Thyroid gland (tissue), 4 donors: ENCODE measurements around the gene GADL1. TPM values are rescaled to one million over a fixed set of nuclear protein-coding genes. Genes with fewer than 3 reads are reported as not detected.

Source experiments
- DNase-seq, 2 donors: peaks; one replicate each; pipeline ENCODE4 v3.0.0-alpha.2; 2019
- H3K27ac ChIP-seq, 3 donors: fragments of 200-600 bp; sonication (generic); 1 replicate in 2 of 3; 2 replicates in 1 of 3; pipeline ENCODE4 v1.5.1; 2016 to 2019; ENCODE audit warnings: mild to moderate bottlenecking in 1 of 3, moderate library complexity in 1 of 3
- H3K27me3 ChIP-seq: fragments of 200-600 bp; sonication (generic); one replicate; pipeline ENCODE4 v1.5.1; 2019
- H3K36me3 ChIP-seq, 2 donors: fragments of 200-600 bp; sonication (generic); one replicate each; pipeline ENCODE4 v1.5.1; 2016 to 2019
- H3K4me1 ChIP-seq, 2 donors: fragments of 200-600 bp; sonication (generic); one replicate each; pipeline ENCODE4 v1.5.1; 2017 to 2019
- H3K4me3 ChIP-seq, 3 donors: fragments of 200-600 bp; sonication (generic); replicated peaks in 1 of 3; 1 replicate in 2 of 3; 2 replicates in 1 of 3; pipeline ENCODE4 v1.5.1; 2016; ENCODE audit warnings: mild to moderate bottlenecking in 1 of 3
- H3K9me3 ChIP-seq: fragments of 200-600 bp; sonication (generic); one replicate; pipeline ENCODE4 v1.5.1; 2017
- POLR2A ChIP-seq, 2 donors: fragments of 450-650 bp; IDR thresholded peaks; one replicate each; pipeline ENCODE4 v1.6.1; 2017; ENCODE audit warnings: antibody characterized with exemption in 2 of 2, mild to moderate bottlenecking in 2 of 2, moderate library complexity in 1 of 2
- WGBS, 2 donors: methylation state at CpG; one replicate each; pipeline ENCODE4 v1.1.5; 2017; 5-methylcytosine and 5-hydroxymethylcytosine counted together
- intact Hi-C: fragments of 100-400 bp; cut with DNase I; formaldehyde crosslinking; loops from one replicate; pipeline ENCODE4 v1.15.1; 2023
- total RNA-seq, 4 donors: library from RNA; depleted of rRNA; stranded (reverse); fragments of >200 nt; gene quantifications; one replicate each; pipeline ENCODE4 v1.2.3, GENCODE V29; 2016
- TF ChIP-seq, protein P1 (sequence below), 6 experiments: fragments of 200-600 bp in 3 of 6; fragments of 450-650 bp in 3 of 6; sonication (generic) in 3 of 6; IDR thresholded peaks; one replicate each; pipeline ENCODE4 v1.5.1; 2016 to 2019; ENCODE audit warnings: antibody characterized with exemption in 6 of 6, mild to moderate bottlenecking in 2 of 6, inconsistent platforms in 1 of 6, moderate library complexity in 1 of 6

Gene GADL1
- total RNA-seq, 4 donors from 2014 or later, result not detected

- intact Hi-C loops, result loop anchor here (10.0 kb wide), 1 partner anchor 582 kb away; no protein-coding TSS in a partner anchor
- TF ChIP-seq, protein P1, sequence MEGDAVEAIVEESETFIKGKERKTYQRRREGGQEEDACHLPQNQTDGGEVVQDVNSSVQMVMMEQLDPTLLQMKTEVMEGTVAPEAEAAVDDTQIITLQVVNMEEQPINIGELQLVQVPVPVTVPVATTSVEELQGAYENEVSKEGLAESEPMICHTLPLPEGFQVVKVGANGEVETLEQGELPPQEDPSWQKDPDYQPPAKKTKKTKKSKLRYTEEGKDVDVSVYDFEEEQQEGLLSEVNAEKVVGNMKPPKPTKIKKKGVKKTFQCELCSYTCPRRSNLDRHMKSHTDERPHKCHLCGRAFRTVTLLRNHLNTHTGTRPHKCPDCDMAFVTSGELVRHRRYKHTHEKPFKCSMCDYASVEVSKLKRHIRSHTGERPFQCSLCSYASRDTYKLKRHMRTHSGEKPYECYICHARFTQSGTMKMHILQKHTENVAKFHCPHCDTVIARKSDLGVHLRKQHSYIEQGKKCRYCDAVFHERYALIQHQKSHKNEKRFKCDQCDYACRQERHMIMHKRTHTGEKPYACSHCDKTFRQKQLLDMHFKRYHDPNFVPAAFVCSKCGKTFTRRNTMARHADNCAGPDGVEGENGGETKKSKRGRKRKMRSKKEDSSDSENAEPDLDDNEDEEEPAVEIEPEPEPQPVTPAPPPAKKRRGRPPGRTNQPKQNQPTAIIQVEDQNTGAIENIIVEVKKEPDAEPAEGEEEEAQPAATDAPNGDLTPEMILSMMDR (IDR thresholded peaks at IDR 0.05), result no peak
- TF ChIP-seq POLR2A (IDR thresholded peaks at IDR 0.05), result no peak
- 89 to 92% methylated on average over 2 of the region's 2 CpGs for WGBS, 2 donors
- no peak for DNase-seq
- Histone ChIP-seq H3K27ac (no peak overlapping the region), H3K4me3 (no peak overlapping the region), H3K4me1 (peaks cover 7 to 16% of the 10 kb centered on the region in 2 donors), H3K27me3 (no peaks in the 10 kb centered on the region), H3K36me3 (no peaks in the 10 kb centered on the region), H3K9me3 (no peaks in the 10 kb centered on the region)
These were observed 197.6 kb downstream of the GADL1 start for GRCh38 chr3:30696896-30697295.

- no peaks in the 10 kb centered on the region for H3K36me3 ChIP-seq
- DNase-seq, result no peak
- WGBS, 2 donors, result 35 to 71% methylated on average over 3 of the region's 3 CpGs
These were observed 198.1 kb downstream of the GADL1 start for GRCh38 chr3:30696403-30696819.

GRCh38 chr3:30695302-30696061 lies 199.0 kb downstream of the GADL1 start:
- no peak for DNase-seq
- TF ChIP-seq, protein P1 (IDR thresholded peaks at IDR 0.05), result no peak
- no peak for TF ChIP-seq POLR2A (IDR thresholded peaks at IDR 0.05)
- WGBS, 2 donors, result 91 to 95% methylated on average over 6 of the region's 6 CpGs
- Histone ChIP-seq H3K36me3 (no peaks in the 10 kb centered on the region), H3K9me3 (no peaks in the 10 kb centered on the region), H3K27me3 (no peaks in the 10 kb centered on the region), H3K27ac (no peak overlapping the region), H3K4me1 (peaks cover 16 to 30% of the 10 kb centered on the region in 2 donors), H3K4me3 (no peak overlapping the region)
- intact Hi-C loops, result loop anchor here (10.0 kb wide), 1 partner anchor 581 kb away; no protein-coding TSS in a partner anchor

More at GRCh38 chr3:30696403-30696819, 198.1 kb downstream of the GADL1 start:
- intact Hi-C loops, result loop anchor here (10.0 kb wide), 1 partner anchor 582 kb away; no protein-coding TSS in a partner anchor
- Histone ChIP-seq H3K4me1 (peaks cover 10 to 21% of the 10 kb centered on the region in 2 donors), H3K4me3 (no peak overlapping the region), H3K27me3 (no peaks in the 10 kb centered on the region), H3K27ac (no peak overlapping the region), H3K9me3 (no peaks in the 10 kb centered on the region)
- no peak for TF ChIP-seq POLR2A (IDR thresholded peaks at IDR 0.05)
- TF ChIP-seq, protein P1 (IDR thresholded peaks at IDR 0.05), result no peak

GRCh38 chr3:30694668-30695067 lies 199.8 kb downstream of the GADL1 start:
- no peaks in the 10 kb centered on the region for H3K9me3 ChIP-seq
- WGBS, 2 donors, result 91 to 99% methylated on average over 3 of the region's 3 CpGs
- TF ChIP-seq, protein P1 (IDR thresholded peaks at IDR 0.05), result no peak
- TF ChIP-seq POLR2A (IDR thresholded peaks at IDR 0.05), result no peak
- H3K4me1 ChIP-seq, result peaks cover 23 to 37% of the 10 kb centered on the region in 2 donors
- no peaks in the 10 kb centered on the region for H3K27me3 ChIP-seq
- H3K4me3 ChIP-seq, result no peak overlapping the region
- intact Hi-C loops, result loop anchor here (10.0 kb wide), 1 partner anchor 580 kb away; no protein-coding TSS in a partner anchor
- H3K36me3 ChIP-seq, result no peaks in the 10 kb centered on the region
- no peak for DNase-seq
- no peak overlapping the region for H3K27ac ChIP-seq

DNA sequence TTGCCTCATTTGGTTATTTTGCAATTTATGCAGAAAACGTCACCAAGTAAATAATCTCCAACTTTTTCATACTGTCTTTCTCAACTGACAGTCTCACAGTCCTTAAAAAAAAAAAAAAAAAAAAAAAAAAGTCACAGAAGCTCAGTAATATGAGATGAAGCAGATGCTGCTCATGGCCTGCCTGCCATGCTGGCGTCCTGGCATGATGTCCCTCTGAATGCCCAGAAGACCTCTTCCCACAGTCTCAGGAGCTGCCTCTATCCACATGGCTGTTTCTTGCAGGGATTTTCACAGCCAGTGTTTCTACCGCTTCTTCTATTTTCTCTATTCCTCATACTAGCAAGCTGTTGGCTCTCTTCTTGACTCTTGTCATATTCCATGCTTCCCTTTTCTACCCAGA lies 200.3 kb downstream of the GADL1 start:
- TF ChIP-seq, protein P1 (IDR thresholded peaks at IDR 0.05), result no peak
- no peak for TF ChIP-seq POLR2A (IDR thresholded peaks at IDR 0.05)
- Histone ChIP-seq H3K27me3 (no peaks in the 10 kb centered on the region), H3K36me3 (no peaks in the 10 kb centered on the region), H3K4me3 (no peak overlapping the region), H3K9me3 (no peaks in the 10 kb centered on the region), H3K4me1 (peaks cover 29 to 42% of the 10 kb centered on the region in 2 donors), H3K27ac (no peak overlapping the region)
- DNase-seq, result no peak
- 71 to 73% methylated on average over 3 of the region's 3 CpGs for WGBS, 2 donors
- intact Hi-C loops, result loop anchor here (10.0 kb wide), 1 partner anchor 579 kb away; no protein-coding TSS in a partner anchor
